ENCODE results near the gene TBC1D14.

DNA sequence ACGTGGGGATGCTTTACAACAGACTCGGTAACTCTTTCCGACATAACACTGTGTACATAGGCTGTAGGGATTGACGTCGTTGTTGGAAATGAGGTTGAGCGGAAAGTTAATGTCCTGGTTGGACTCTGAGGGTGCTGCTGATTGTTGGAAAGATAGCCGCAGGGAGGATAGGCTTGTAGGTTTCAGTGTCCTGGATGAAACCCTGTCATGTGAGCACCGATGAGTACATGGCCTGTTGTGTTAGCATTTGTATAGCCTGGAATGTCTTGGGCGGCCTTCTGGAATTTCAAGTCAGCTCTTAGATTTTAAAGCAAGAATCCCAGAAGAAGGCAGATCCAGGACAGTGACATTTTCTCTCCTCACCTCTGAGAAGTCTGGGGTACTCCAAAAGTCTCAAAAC is 63.3 kb downstream of the TBC1D14 start:
- TF ChIP-seq, protein P1, sequence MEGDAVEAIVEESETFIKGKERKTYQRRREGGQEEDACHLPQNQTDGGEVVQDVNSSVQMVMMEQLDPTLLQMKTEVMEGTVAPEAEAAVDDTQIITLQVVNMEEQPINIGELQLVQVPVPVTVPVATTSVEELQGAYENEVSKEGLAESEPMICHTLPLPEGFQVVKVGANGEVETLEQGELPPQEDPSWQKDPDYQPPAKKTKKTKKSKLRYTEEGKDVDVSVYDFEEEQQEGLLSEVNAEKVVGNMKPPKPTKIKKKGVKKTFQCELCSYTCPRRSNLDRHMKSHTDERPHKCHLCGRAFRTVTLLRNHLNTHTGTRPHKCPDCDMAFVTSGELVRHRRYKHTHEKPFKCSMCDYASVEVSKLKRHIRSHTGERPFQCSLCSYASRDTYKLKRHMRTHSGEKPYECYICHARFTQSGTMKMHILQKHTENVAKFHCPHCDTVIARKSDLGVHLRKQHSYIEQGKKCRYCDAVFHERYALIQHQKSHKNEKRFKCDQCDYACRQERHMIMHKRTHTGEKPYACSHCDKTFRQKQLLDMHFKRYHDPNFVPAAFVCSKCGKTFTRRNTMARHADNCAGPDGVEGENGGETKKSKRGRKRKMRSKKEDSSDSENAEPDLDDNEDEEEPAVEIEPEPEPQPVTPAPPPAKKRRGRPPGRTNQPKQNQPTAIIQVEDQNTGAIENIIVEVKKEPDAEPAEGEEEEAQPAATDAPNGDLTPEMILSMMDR (conservative IDR thresholded peaks at IDR 0.05) = no peak
- TF ChIP-seq ZFX (IDR thresholded peaks at IDR 0.05) = no peak
